A549 (cell line): ENCODE data around the gene FHIT. TPM values are rescaled to one million over a fixed set of nuclear protein-coding genes. Genes with fewer than 3 reads are reported as not detected.

Experiments
- ATAC-seq, 2 experiments: fragments of 200-7000 bp in 1 of 2; fragments of >200 bp in 1 of 2; cut with Nextera tagmentation in 1 of 2; cut with Tn5 transposase in 1 of 2; 3 replicates each; pipeline versions ENCODE4 v1.8.0 to v1.9.1; 2018 to 2020; ENCODE audit warnings: mild to moderate bottlenecking in 1 of 2, moderate library complexity in 1 of 2
- CTCF ChIA-PET: fragments of 300-600 bp; sonication (Branson Sonifier 250); formaldehyde crosslinking; extraction: SDS; loops from one replicate; lab custom pipeline; 2021; ENCODE audit warnings: antibody characterized with exemption, inconsistent platforms; lab: Yijun Ruan, JAX
- POLR2A ChIA-PET: fragments of 350-600 bp; formaldehyde crosslinking; extraction: SDS; loops from one replicate; lab custom pipeline; 2021; ENCODE audit warnings: antibody characterized with exemption, inconsistent platforms; lab: Yijun Ruan, JAX
- DNase-seq, 2 experiments: peaks; one replicate each; pipeline versions ENCODE4 v3.0.0 to v3.0.0-alpha.2; 2011 to 2016; ENCODE audit warnings: low read depth in 1 of 2, low spot score in 1 of 2
- FAIRE-seq: peaks from 2 replicates; lab custom pipeline; 2011; peaks lifted over from hg19 to GRCh38; lab: Jason Lieb, UNC
- H3K27ac ChIP-seq, 2 experiments: fragments of >200 bp; sonication (Bioruptor Twin); formaldehyde crosslinking; 3 replicates each; pipeline ENCODE4 v1.5.1; 2016 to 2017
- H3K4me1 ChIP-seq: fragments of >200 bp; sonication (Bioruptor Twin); formaldehyde crosslinking; 3 replicates; pipeline ENCODE4 v1.6.1; 2016
- H3K4me2 ChIP-seq: fragments of >200 bp; sonication (Bioruptor Twin); formaldehyde crosslinking; 3 replicates; pipeline ENCODE4 v1.6.1; 2016
- H3K4me3 ChIP-seq: fragments of >200 bp; sonication (Bioruptor Twin); formaldehyde crosslinking; 3 replicates; pipeline ENCODE4 v1.5.1; 2016
- H3K9me3 ChIP-seq: fragments of >200 bp; sonication (Bioruptor Twin); formaldehyde crosslinking; 3 replicates; pipeline ENCODE4 v1.6.1; 2016
- CEBPB ChIP-seq, 2 experiments: fragments of >200 bp in 1 of 2; sonication (Bioruptor Twin) in 1 of 2; formaldehyde crosslinking in 1 of 2; IDR thresholded peaks; 2 replicates each; pipeline ENCODE4 v1.6.1; 2012 to 2016
- EHF ChIP-seq: fragments of 250-450 bp; sonication (Bioruptor Pico); IDR thresholded peaks from 2 replicates; pipeline ENCODE4 v1.5.0; 2020; ENCODE audit warnings: mild to moderate bottlenecking
- HDAC2 ChIP-seq: fragments of 200-600 bp; sonication (generic); IDR thresholded peaks from 2 replicates; pipeline ENCODE4 v1.6.1; 2016
- HEYL ChIP-seq: fragments of 250-450 bp; sonication (Bioruptor Pico); IDR thresholded peaks from 2 replicates; pipeline ENCODE4 v1.8.0; 2021; ENCODE audit warnings: mild to moderate bottlenecking, moderate library complexity
- HOXB5 ChIP-seq: fragments of 250-450 bp; sonication (Bioruptor Pico); IDR thresholded peaks from 2 replicates; pipeline ENCODE4 v1.5.0; 2020; ENCODE audit warnings: mild to moderate bottlenecking, moderate library complexity
- JUNB ChIP-seq: fragments of >200 bp; sonication (Bioruptor Twin); formaldehyde crosslinking; IDR thresholded peaks from 2 replicates; pipeline ENCODE4 v1.6.1; 2016
- MAZ ChIP-seq: fragments of 150-350 bp; IDR thresholded peaks from 2 replicates; pipeline ENCODE4 v1.6.1; 2014; ENCODE audit warnings: antibody characterized with exemption, low read depth, low read length, borderline replicate concordance
- NPAS2 ChIP-seq: fragments of 250-450 bp; sonication (Bioruptor Pico); IDR thresholded peaks from 2 replicates; pipeline ENCODE4 v1.8.0; 2022; ENCODE audit warnings: mild to moderate bottlenecking, moderate library complexity, borderline replicate concordance
- POLR2AphosphoS2 ChIP-seq: conservative IDR thresholded peaks from 2 replicates; pipeline ENCODE4 v1.6.1; 2012; ENCODE audit warnings: low read length, improper control_type of control experiment, inconsistent platforms
- RARB ChIP-seq: fragments of 250-450 bp; sonication (Bioruptor Pico); IDR thresholded peaks from 2 replicates; pipeline ENCODE4 v1.8.0; 2021; ENCODE audit warnings: mild to moderate bottlenecking, moderate library complexity
- RNF2 ChIP-seq: fragments of 200-600 bp; sonication (generic); IDR thresholded peaks from 2 replicates; pipeline ENCODE4 v1.6.1; 2016; ENCODE audit warnings: low read depth, mild to moderate bottlenecking, antibody characterized with exemption, moderate library complexity, borderline replicate concordance
- SMC3 ChIP-seq: fragments of >200 bp; sonication (Bioruptor Twin); formaldehyde crosslinking; IDR thresholded peaks from 3 replicates; pipeline ENCODE4 v1.6.1; 2018; ENCODE audit warnings: inconsistent platforms
- TP53 ChIP-seq: fragments of 250-450 bp; sonication (Bioruptor Pico); IDR thresholded peaks from 2 replicates; pipeline ENCODE4 v1.5.0; 2021; ENCODE audit warnings: mild to moderate bottlenecking, moderate library complexity
- ZC3H11A ChIP-seq: fragments of 450-650 bp; IDR thresholded peaks from 2 replicates; pipeline ENCODE4 v1.6.1; 2014; ENCODE audit warnings: antibody characterized with exemption, mild to moderate bottlenecking
- WGBS: methylation state at CpG from one replicate; pipeline ENCODE4 v1.1.6; 2017; ENCODE audit errors: missing lambda C conversion rate; 5-methylcytosine and 5-hydroxymethylcytosine counted together
- polyA plus RNA-seq, 4 experiments: library from polyadenylated mRNA; depleted of rRNA in 3 of 4; stranded (reverse); fragments of >200 nt; fragmentation: RNase III in 1 of 4; extraction: RNeasy Plus Mini Kit Qiagen cat#74134 plus additional on column Dnase treatment in 1 of 4; gene quantifications; 2 replicates in 3 of 4; 3 replicates in 1 of 4; pipeline ENCODE4 v1.2.3, GENCODE V29; 2011 to 2017
- TF ChIP-seq, protein P1 (sequence below): fragments of 200-600 bp; sonication (generic); IDR thresholded peaks from 2 replicates; pipeline ENCODE4 v1.6.1; 2016; ENCODE audit warnings: antibody characterized with exemption, mild to moderate bottlenecking, moderate library complexity
- TF ChIP-seq, protein P2 (sequence below): IDR thresholded peaks from 2 replicates; pipeline ENCODE4 v1.6.1; 2012
- TF ChIP-seq, protein P3 (sequence below): fragments of 250-450 bp; sonication (Bioruptor Pico); IDR thresholded peaks from 2 replicates; pipeline ENCODE4 v1.5.0; 2021; ENCODE audit warnings: mild to moderate bottlenecking, moderate library complexity, borderline replicate concordance
- TF ChIP-seq, protein P4 (sequence below): IDR thresholded peaks from 2 replicates; pipeline ENCODE4 v1.6.1; 2012; ENCODE audit warnings: low read depth, borderline replicate concordance

FHIT gene
- polyA plus RNA-seq, 2 of the 4 experiments (the other 2 are of a cell fraction): 0.76 to 0.92 TPM

DNA sequence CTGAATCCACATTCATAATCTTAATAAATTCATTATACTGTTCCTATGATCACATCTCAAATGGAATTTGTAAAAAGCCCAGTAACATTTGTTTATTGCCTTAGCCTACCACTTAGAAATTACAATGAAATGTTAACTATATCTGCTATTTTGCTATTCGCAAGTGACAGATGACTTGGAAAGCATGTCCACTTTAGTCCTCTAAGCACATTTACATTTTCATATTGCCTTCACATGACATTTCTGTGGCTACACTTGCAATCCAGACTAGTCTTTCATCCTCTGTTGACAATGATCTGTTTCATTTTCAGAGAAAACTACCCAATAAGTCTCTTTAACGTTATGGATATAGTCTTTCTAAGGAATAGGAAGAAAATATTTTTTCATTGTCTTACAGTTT lies 741.8 kb downstream of the FHIT start:
- POLR2A ChIA-PET: no interaction called here
- Histone ChIP-seq H3K4me2 (no peak overlapping the region), H3K27ac (no peak overlapping the region)
- TF ChIP-seq NPAS2 (CRISPR knock-in tag) (no peak), POLR2AphosphoS2 (no peak), EHF (no peak), HEYL (CRISPR knock-in tag) (no peak), JUNB (no peak), TP53 (CRISPR knock-in tag) (no peak), HOXB5 (no peak), RNF2 (no peak), RARB (CRISPR knock-in tag) (no peak)
- TF ChIP-seq, protein P1, sequence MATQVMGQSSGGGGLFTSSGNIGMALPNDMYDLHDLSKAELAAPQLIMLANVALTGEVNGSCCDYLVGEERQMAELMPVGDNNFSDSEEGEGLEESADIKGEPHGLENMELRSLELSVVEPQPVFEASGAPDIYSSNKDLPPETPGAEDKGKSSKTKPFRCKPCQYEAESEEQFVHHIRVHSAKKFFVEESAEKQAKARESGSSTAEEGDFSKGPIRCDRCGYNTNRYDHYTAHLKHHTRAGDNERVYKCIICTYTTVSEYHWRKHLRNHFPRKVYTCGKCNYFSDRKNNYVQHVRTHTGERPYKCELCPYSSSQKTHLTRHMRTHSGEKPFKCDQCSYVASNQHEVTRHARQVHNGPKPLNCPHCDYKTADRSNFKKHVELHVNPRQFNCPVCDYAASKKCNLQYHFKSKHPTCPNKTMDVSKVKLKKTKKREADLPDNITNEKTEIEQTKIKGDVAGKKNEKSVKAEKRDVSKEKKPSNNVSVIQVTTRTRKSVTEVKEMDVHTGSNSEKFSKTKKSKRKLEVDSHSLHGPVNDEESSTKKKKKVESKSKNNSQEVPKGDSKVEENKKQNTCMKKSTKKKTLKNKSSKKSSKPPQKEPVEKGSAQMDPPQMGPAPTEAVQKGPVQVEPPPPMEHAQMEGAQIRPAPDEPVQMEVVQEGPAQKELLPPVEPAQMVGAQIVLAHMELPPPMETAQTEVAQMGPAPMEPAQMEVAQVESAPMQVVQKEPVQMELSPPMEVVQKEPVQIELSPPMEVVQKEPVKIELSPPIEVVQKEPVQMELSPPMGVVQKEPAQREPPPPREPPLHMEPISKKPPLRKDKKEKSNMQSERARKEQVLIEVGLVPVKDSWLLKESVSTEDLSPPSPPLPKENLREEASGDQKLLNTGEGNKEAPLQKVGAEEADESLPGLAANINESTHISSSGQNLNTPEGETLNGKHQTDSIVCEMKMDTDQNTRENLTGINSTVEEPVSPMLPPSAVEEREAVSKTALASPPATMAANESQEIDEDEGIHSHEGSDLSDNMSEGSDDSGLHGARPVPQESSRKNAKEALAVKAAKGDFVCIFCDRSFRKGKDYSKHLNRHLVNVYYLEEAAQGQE: no peak
- TF ChIP-seq, protein P2, sequence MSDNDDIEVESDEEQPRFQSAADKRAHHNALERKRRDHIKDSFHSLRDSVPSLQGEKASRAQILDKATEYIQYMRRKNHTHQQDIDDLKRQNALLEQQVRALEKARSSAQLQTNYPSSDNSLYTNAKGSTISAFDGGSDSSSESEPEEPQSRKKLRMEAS: no peak
- TF ChIP-seq, protein P3, sequence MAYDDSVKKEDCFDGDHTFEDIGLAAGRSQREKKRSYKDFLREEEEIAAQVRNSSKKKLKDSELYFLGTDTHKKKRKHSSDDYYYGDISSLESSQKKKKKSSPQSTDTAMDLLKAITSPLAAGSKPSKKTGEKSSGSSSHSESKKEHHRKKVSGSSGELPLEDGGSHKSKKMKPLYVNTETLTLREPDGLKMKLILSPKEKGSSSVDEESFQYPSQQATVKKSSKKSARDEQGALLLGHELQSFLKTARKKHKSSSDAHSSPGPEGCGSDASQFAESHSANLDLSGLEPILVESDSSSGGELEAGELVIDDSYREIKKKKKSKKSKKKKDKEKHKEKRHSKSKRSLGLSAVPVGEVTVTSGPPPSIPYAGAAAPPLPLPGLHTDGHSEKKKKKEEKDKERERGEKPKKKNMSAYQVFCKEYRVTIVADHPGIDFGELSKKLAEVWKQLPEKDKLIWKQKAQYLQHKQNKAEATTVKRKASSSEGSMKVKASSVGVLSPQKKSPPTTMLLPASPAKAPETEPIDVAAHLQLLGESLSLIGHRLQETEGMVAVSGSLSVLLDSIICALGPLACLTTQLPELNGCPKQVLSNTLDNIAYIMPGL (CRISPR knock-in tag): no peak
- TF ChIP-seq, all 56 proteins: peak for 0
- CTCF ChIA-PET: no interaction called here
- H3K9me3 ChIP-seq: no peaks in the 10 kb centered on the region
- WGBS: 47% methylated on average over 2 of the region's 2 CpGs
- no peak for DNase-seq
- no peak for ATAC-seq
- no peak for FAIRE-seq
- H3K4me1 ChIP-seq: no peaks in the 10 kb centered on the region
- H3K4me3 ChIP-seq: no peak overlapping the region

DNA sequence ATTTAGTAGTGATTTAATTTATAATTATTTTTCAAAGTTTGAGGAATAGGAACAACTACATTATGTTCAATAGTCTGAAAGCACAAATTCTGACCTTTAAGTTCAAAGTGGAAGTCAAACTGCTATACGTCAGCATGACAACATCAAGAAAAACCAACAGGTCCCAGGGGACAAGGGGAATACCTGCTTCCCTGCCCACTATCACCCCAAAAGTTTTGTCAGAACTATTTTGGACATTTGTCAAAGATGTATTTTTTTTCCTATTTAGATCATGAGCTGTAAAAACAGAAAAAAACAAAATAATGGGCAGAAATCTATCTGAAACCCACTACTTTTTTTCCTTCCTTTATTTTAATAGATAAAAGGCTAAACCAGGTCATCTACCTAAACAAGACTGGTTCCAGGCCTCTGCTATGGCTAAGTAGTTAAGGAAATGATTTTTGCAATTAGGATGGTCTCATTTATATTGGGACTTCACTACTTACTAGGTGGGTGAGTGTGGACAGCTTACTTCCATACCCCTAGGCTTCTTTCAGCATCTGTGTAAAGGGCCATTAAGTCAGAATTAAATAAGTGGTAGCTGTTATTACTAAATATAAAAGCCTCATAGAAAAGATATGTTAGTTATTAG lies 746.3 kb downstream of the FHIT start:
- no peaks in the 10 kb centered on the region for H3K4me1 ChIP-seq
- no peak for DNase-seq
- FAIRE-seq: no peak
- ChIA-PET CTCF (no interaction called here), POLR2A (no interaction called here)
- TF ChIP-seq ZC3H11A: no peak
- TF ChIP-seq, protein P4, sequence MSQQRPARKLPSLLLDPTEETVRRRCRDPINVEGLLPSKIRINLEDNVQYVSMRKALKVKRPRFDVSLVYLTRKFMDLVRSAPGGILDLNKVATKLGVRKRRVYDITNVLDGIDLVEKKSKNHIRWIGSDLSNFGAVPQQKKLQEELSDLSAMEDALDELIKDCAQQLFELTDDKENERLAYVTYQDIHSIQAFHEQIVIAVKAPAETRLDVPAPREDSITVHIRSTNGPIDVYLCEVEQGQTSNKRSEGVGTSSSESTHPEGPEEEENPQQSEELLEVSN: no peak
- no peak for TF ChIP-seq HOXB5
- TF ChIP-seq CEBPB (IDR thresholded peaks at IDR 0.05): no peak
- no peak for TF ChIP-seq HDAC2
- TF ChIP-seq SMC3: no peak
- TF ChIP-seq MAZ: no peak
- no peak overlapping the region for H3K27ac ChIP-seq
- H3K4me2 ChIP-seq: no peak overlapping the region
- ATAC-seq: no peak
- no peak overlapping the region for H3K4me3 ChIP-seq
- 52% methylated on average over 1 of the region's 1 CpG for WGBS
- no peaks in the 10 kb centered on the region for H3K9me3 ChIP-seq
